HepG2 (cell line): Measurements from ENCODE around the gene AP2A2. TPM values are rescaled to one million over a fixed set of nuclear protein-coding genes. Genes with fewer than 3 reads are reported as not detected.

Source experiments
- ATAC-seq: fragments of 200-7000 bp; cut with Tn5 transposase; 3 replicates; pipeline ENCODE4 v1.9.1; 2020; ENCODE audit warnings: mild to moderate bottlenecking, moderate library complexity
- BruUV-seq: library from RNA; stranded (reverse); fragments of 400-500 nt; replicated peaks from 2 replicates; lab custom pipeline; 2021; lab: Mats Ljungman, UMichigan
- CTCF ChIA-PET: fragments of 300-600 bp; formaldehyde crosslinking; extraction: SDS; loops from one replicate; lab custom pipeline; 2021; ENCODE audit warnings: low total read pairs, inconsistent platforms, low intra/inter-chr PET ratio; lab: Yijun Ruan, JAX
- POLR2A ChIA-PET: fragments of 350-600 bp; sonication (Branson Sonifier 250); formaldehyde crosslinking; loops from one replicate; lab custom pipeline; 2020; ENCODE audit warnings: antibody characterized with exemption, inconsistent platforms; lab: Yijun Ruan, JAX
- DNase-seq: peaks from one replicate; pipeline ENCODE4 v3.0.0-alpha.2; 2015; ENCODE audit warnings: low spot score
- FAIRE-seq: peaks from 3 replicates; lab custom pipeline; 2011; peaks lifted over from hg19 to GRCh38; lab: Jason Lieb, UNC
- H2AFZ ChIP-seq: one replicate; pipeline ENCODE4 v1.6.1; 2011; ENCODE audit warnings: low read length, inconsistent platforms
- H3K27ac ChIP-seq: fragments of 300-600 bp; 3 replicates; pipeline ENCODE4 v1.8.0; 2011; ENCODE audit warnings: mixed run types, mild to moderate bottlenecking, mixed read lengths, low read length, inconsistent platforms; ENCODE audit not compliant: insufficient read depth; ENCODE audit errors: extremely low read length
- H3K27me3 ChIP-seq, 2 experiments: fragments of 200-600 bp in 1 of 2; 2 replicates in 1 of 2; 3 replicates in 1 of 2; pipeline versions ENCODE4 v1.6.0 to v1.8.0; 2011; ENCODE audit warnings: low read length in 2 of 2, mild to moderate bottlenecking in 2 of 2, moderate library complexity in 2 of 2, inconsistent platforms in 1 of 2; ENCODE audit not compliant: insufficient read depth in 2 of 2, control insufficient read depth in 1 of 2
- H3K36me3 ChIP-seq, 2 experiments: fragments of 200-600 bp in 1 of 2; replicated peaks in 1 of 2; 2 replicates in 1 of 2; 3 replicates in 1 of 2; pipeline versions ENCODE4 v1.5.1 to v1.8.0; 2011; ENCODE audit warnings: low read length in 2 of 2, inconsistent platforms in 1 of 2; ENCODE audit not compliant: insufficient read depth in 2 of 2, control insufficient read depth in 1 of 2
- H3K4me1 ChIP-seq: 2 replicates; pipeline ENCODE4 v1.5.1; 2012; ENCODE audit warnings: low read length, inconsistent platforms; ENCODE audit not compliant: insufficient read depth
- H3K4me2 ChIP-seq: 2 replicates; pipeline ENCODE4 v1.6.0; 2011; ENCODE audit warnings: low read depth, low read length, inconsistent platforms
- H3K4me3 ChIP-seq, 3 experiments: fragments of 200-600 bp in 1 of 3; sonication (generic), shearing (Covaris generic) in 1 of 3; replicated peaks in 1 of 3; 2 replicates each; pipeline ENCODE4 v1.5.1; 2011 to 2016; ENCODE audit warnings: low read length in 3 of 3, inconsistent platforms in 2 of 3, low read depth in 2 of 3, mild to moderate bottlenecking in 2 of 3, control low read depth in 1 of 3, mixed read lengths in 1 of 3; ENCODE audit not compliant: insufficient read depth in 1 of 3
- H3K79me2 ChIP-seq: one replicate; pipeline ENCODE4 v1.6.1; 2011; ENCODE audit warnings: low read length, inconsistent platforms; ENCODE audit not compliant: insufficient read depth
- H3K9ac ChIP-seq: 2 replicates; pipeline ENCODE4 v1.6.0; 2011; ENCODE audit warnings: mild to moderate bottlenecking, low read depth, low read length, inconsistent platforms; ENCODE audit not compliant: insufficient read depth
- H3K9me3 ChIP-seq: 2 replicates; pipeline ENCODE4 v1.5.1; 2012; ENCODE audit warnings: mild to moderate bottlenecking, low read length
- H4K20me1 ChIP-seq: 2 replicates; pipeline ENCODE4 v1.6.0; 2011; ENCODE audit warnings: inconsistent platforms, mild to moderate bottlenecking, low read length, moderate library complexity; ENCODE audit not compliant: insufficient read depth
- CREM ChIP-seq, 2 experiments: sonication (generic) in 1 of 2; formaldehyde crosslinking in 1 of 2; IDR thresholded peaks; 2 replicates each; pipeline versions ENCODE4 v1.4.0 to v1.6.1; 2016 to 2020; ENCODE audit warnings: antibody characterized with exemption in 1 of 2, mild to moderate bottlenecking in 1 of 2, missing genetic modification reagents in 1 of 2
- HNRNPUL1 ChIP-seq: fragments of 200-400 bp; formaldehyde crosslinking; IDR thresholded peaks from 2 replicates; pipeline ENCODE4 v1.6.1; 2017; ENCODE audit warnings: low read depth, mild to moderate bottlenecking, low read length, moderate library complexity
- RXRA ChIP-seq: sonication (generic); formaldehyde crosslinking; IDR thresholded peaks from 2 replicates; pipeline ENCODE4 v1.5.1; 2020; ENCODE audit warnings: missing genetic modification reagents
- SP2 ChIP-seq: sonication (generic); formaldehyde crosslinking; IDR thresholded peaks from 2 replicates; pipeline ENCODE4 v1.5.1; 2020; ENCODE audit warnings: mild to moderate bottlenecking, missing genetic modification reagents
- STAG1 ChIP-seq: sonication (generic); formaldehyde crosslinking; IDR thresholded peaks from 2 replicates; pipeline ENCODE4 v1.4.0; 2020; ENCODE audit warnings: missing genetic modification reagents
- TCF12 ChIP-seq, 2 experiments: fragments of 450-650 bp in 1 of 2; sonication (generic) in 1 of 2; formaldehyde crosslinking in 1 of 2; IDR thresholded peaks; 2 replicates each; pipeline versions ENCODE4 v1.6.1 to v1.8.0; 2017 to 2022; ENCODE audit warnings: antibody characterized with exemption in 1 of 2, mild to moderate bottlenecking in 1 of 2, missing genetic modification reagents in 1 of 2, moderate library complexity in 1 of 2
- ZBTB1 ChIP-seq: sonication (generic); formaldehyde crosslinking; IDR thresholded peaks from 2 replicates; pipeline ENCODE4 v1.4.0; 2020; ENCODE audit warnings: missing genetic modification reagents, borderline replicate concordance
- ZNF3 ChIP-seq: IDR thresholded peaks from 2 replicates; pipeline ENCODE4 v1.7.0; 2017; ENCODE audit warnings: inconsistent platforms
- ZNF382 ChIP-seq: sonication (generic); formaldehyde crosslinking; IDR thresholded peaks from 2 replicates; pipeline ENCODE4 v1.5.0; 2020; ENCODE audit warnings: missing genetic modification reagents, mild to moderate bottlenecking, borderline replicate concordance
- ZNF761 ChIP-seq: sonication (generic); formaldehyde crosslinking; conservative IDR thresholded peaks from 2 replicates; pipeline ENCODE4 v1.4.0; 2020; ENCODE audit warnings: mild to moderate bottlenecking, missing genetic modification reagents
- ZNF816 ChIP-seq: sonication (generic); formaldehyde crosslinking; IDR thresholded peaks from 2 replicates; pipeline ENCODE4 v1.8.0; 2022; ENCODE audit warnings: missing genetic modification reagents, mild to moderate bottlenecking, borderline replicate concordance
- WGBS: methylation state at CpG from one replicate; pipeline ENCODE4 v1.1.6; 2017; ENCODE audit warnings: low lambda C conversion rate; 5-methylcytosine and 5-hydroxymethylcytosine counted together
- in situ Hi-C: cut with HindIII; loops from 2 replicates; pipeline ENCODE4 v1.10.0; 2017; ENCODE audit warnings: low pct_unique_long_range_greater_than_20kb; ENCODE audit not compliant: extremely low pct_ligation_motif_present
- intact Hi-C: fragments of 100-400 bp; cut with micrococcal nuclease; formaldehyde crosslinking; loops from one replicate; pipeline ENCODE4 v1.10.0; 2022; ENCODE audit not compliant: unreplicated experiment
- polyA plus RNA-seq, 8 experiments: library from polyadenylated mRNA; depleted of rRNA in 3 of 8; stranded (reverse) in 7 of 8; unstranded in 1 of 8; fragments of >200 nt; fragmentation: Illumina TruSeq in 4 of 8; extraction: Trizol in 4 of 8; gene quantifications; 2 replicates each; pipeline versions ENCODE4 v1.2.1 to v1.2.3, GENCODE V29; 2011 to 2016; ENCODE audit warnings: low read depth in 4 of 8, missing spikeins in 1 of 8, mixed read lengths in 1 of 8; ENCODE audit not compliant: insufficient read depth in 1 of 8
- total RNA-seq, 5 experiments: library from RNA; depleted of rRNA; stranded (reverse); fragments of >200 nt; fragmentation: Illumina TruSeq; extraction: Trizol; gene quantifications; 2 replicates each; pipeline ENCODE4 v1.2.3, GENCODE V29; 2016; ENCODE audit warnings: low read depth in 1 of 5
- TF ChIP-seq, protein P1 (sequence below): sonication (generic); formaldehyde crosslinking; IDR thresholded peaks from 2 replicates; pipeline ENCODE4 v1.5.1; 2020; ENCODE audit warnings: mild to moderate bottlenecking, moderate library complexity, missing genetic modification reagents
- TF ChIP-seq, protein P2 (sequence below): sonication (generic); formaldehyde crosslinking; IDR thresholded peaks from 2 replicates; pipeline ENCODE4 v1.8.1; 2023; ENCODE audit warnings: mild to moderate bottlenecking, missing genetic modification reagents
- TF ChIP-seq, protein P3 (sequence below): IDR thresholded peaks from 2 replicates; pipeline ENCODE4 v1.6.1; 2016; ENCODE audit warnings: missing compliant biosample characterization, missing genetic modification reagents, borderline replicate concordance
- TF ChIP-seq, protein P4 (sequence below): sonication (generic); formaldehyde crosslinking; IDR thresholded peaks from 2 replicates; pipeline ENCODE4 v1.4.0; 2020; ENCODE audit warnings: missing genetic modification reagents, mild to moderate bottlenecking, borderline replicate concordance

AP2A2 gene
- total and polyA plus RNA-seq, 2 of the 13 experiments (the other 11 are each of a cell fraction or from before 2014, with no cell fraction given): 25.7 to 75.7 TPM

DNA sequence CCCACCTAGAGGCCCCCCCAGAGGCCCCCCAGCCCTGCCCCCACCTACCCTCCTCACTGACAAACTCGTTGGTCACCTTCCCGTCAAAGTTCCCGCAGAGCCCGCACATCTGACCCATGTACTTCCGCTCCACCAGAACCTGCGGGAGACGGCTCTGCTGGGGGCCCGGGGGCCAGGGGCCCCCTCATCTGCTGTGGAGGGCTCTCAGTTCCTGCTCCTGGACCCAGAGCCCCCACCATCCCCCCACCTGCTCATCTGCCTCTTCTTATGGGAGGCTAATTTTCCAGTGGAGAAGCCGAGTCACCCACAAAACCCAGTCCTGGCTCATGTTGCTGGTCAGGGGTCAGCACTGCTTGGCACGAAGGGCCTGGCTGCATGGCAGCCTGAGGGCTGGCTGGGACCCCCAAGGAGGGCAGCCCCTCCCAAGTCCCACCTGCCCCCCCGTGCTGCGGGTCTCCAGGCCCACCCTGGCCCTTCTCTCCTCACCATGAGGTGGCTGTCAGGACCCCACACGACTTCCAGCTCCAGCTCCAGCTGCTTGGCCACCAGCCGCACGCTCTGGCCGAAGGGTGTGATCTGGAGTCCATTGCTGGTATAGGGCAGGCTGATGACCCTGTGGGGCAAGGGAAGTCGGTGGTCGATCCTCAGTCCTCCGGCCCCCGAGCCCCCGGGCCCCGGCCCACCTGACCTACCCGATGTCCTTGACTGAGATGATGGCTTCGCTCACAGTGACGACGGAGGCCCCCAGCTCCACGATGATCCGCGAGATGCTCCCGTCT lies 105.6 kb downstream of the AP2A2 start:
- no TSS peak for BruUV-seq
- Histone ChIP-seq H3K9ac (no peak overlapping the region), H2AFZ (no peak overlapping the region), H3K36me3 (no peaks in the 10 kb centered on the region), H3K79me2 (no peaks in the 10 kb centered on the region), H3K4me1 (peaks cover 7% of the 10 kb centered on the region; the same call in 1 of the 2 replicates), H3K4me3 (no peak overlapping the region), H3K27ac (no peak overlapping the region), H3K4me2 (no peak overlapping the region)
- no peak for FAIRE-seq
- CTCF ChIA-PET: no interaction called here
- TF ChIP-seq, protein P1, sequence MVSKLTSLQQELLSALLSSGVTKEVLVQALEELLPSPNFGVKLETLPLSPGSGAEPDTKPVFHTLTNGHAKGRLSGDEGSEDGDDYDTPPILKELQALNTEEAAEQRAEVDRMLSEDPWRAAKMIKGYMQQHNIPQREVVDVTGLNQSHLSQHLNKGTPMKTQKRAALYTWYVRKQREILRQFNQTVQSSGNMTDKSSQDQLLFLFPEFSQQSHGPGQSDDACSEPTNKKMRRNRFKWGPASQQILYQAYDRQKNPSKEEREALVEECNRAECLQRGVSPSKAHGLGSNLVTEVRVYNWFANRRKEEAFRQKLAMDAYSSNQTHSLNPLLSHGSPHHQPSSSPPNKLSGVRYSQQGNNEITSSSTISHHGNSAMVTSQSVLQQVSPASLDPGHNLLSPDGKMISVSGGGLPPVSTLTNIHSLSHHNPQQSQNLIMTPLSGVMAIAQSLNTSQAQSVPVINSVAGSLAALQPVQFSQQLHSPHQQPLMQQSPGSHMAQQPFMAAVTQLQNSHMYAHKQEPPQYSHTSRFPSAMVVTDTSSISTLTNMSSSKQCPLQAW (CRISPR knock-in tag): no peak
- TF ChIP-seq, protein P2, sequence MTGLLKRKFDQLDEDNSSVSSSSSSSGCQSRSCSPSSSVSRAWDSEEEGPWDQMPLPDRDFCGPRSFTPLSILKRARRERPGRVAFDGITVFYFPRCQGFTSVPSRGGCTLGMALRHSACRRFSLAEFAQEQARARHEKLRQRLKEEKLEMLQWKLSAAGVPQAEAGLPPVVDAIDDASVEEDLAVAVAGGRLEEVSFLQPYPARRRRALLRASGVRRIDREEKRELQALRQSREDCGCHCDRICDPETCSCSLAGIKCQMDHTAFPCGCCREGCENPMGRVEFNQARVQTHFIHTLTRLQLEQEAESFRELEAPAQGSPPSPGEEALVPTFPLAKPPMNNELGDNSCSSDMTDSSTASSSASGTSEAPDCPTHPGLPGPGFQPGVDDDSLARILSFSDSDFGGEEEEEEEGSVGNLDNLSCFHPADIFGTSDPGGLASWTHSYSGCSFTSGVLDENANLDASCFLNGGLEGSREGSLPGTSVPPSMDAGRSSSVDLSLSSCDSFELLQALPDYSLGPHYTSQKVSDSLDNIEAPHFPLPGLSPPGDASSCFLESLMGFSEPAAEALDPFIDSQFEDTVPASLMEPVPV (CRISPR knock-in tag): no peak
- TF ChIP-seq TCF12 (IDR thresholded peaks at IDR 0.05): no peak
- no peak for TF ChIP-seq TCF12 (CRISPR knock-in tag; IDR thresholded peaks at IDR 0.05)
- no peak for TF ChIP-seq RXRA (CRISPR knock-in tag)
- no peak for TF ChIP-seq ZNF761
- no peak for TF ChIP-seq STAG1 (CRISPR knock-in tag)
- TF ChIP-seq, protein P3, sequence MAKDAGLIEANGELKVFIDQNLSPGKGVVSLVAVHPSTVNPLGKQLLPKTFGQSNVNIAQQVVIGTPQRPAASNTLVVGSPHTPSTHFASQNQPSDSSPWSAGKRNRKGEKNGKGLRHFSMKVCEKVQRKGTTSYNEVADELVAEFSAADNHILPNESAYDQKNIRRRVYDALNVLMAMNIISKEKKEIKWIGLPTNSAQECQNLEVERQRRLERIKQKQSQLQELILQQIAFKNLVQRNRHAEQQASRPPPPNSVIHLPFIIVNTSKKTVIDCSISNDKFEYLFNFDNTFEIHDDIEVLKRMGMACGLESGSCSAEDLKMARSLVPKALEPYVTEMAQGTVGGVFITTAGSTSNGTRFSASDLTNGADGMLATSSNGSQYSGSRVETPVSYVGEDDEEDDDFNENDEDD: no peak
- TF ChIP-seq, protein P4, sequence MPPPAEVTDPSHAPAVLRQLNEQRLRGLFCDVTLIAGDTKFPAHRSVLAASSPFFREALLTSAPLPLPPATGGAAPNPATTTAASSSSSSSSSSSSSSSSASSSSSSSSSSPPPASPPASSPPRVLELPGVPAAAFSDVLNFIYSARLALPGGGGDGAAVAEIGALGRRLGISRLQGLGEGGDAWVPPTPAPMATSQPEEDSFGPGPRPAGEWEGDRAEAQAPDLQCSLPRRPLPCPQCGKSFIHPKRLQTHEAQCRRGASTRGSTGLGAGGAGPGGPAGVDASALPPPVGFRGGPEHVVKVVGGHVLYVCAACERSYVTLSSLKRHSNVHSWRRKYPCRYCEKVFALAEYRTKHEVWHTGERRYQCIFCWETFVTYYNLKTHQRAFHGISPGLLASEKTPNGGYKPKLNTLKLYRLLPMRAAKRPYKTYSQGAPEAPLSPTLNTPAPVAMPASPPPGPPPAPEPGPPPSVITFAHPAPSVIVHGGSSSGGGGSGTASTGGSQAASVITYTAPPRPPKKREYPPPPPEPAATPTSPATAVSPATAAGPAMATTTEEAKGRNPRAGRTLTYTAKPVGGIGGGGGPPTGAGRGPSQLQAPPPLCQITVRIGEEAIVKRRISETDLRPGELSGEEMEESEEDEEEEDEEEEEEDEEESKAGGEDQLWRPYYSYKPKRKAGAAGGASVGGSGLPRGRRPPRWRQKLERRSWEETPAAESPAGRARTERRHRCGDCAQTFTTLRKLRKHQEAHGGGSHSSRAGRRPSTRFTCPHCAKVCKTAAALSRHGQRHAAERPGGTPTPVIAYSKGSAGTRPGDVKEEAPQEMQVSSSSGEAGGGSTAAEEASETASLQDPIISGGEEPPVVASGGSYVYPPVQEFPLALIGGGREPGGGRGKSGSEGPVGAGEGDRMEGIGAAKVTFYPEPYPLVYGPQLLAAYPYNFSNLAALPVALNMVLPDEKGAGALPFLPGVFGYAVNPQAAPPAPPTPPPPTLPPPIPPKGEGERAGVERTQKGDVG (CRISPR knock-in tag): no peak
- TF ChIP-seq ZNF382 (CRISPR knock-in tag): no peak
- no peak for TF ChIP-seq CREM (IDR thresholded peaks at IDR 0.05)
- TF ChIP-seq CREM (CRISPR knock-in tag; IDR thresholded peaks at IDR 0.05): no peak
- TF ChIP-seq ZNF816 (CRISPR knock-in tag): no peak
- TF ChIP-seq SP2 (CRISPR knock-in tag): no peak
- TF ChIP-seq ZNF3 (CRISPR knock-in tag): no peak
- no peak for TF ChIP-seq ZBTB1 (CRISPR knock-in tag)
- no peak for TF ChIP-seq HNRNPUL1
- TF ChIP-seq, all 625 proteins: peak for 0
- Histone ChIP-seq H3K27me3 (peaks cover 31 to 64% of the 10 kb centered on the region in 2 experiments; a peak in 4 of 5 replicates), H4K20me1 (no peaks in the 10 kb centered on the region), H3K9me3 (no peaks in the 10 kb centered on the region)
- POLR2A ChIA-PET: no interaction called here
- in situ Hi-C loops: no loop called here
- 20% methylated on average over 3 of the region's 30 CpGs for WGBS
- intact Hi-C loops: no loop called here
- DNase-seq: no peak
- no peak for ATAC-seq
